Ascending aorta (tissue), 2 donors: ENCODE data around the gene HOXB3. TPM values are rescaled to one million over a fixed set of nuclear protein-coding genes. Genes with fewer than 3 reads are reported as not detected.

Source experiments
- DNase-seq, 2 donors: peaks; one replicate each; pipeline ENCODE4 v3.0.0-alpha.2; 2019; ENCODE audit warnings: low spot score in 2 of 2
- H3K27ac ChIP-seq, 2 donors: fragments of 200-600 bp; sonication (generic); one replicate each; pipeline ENCODE4 v1.5.1; 2016 to 2017; ENCODE audit warnings: mild to moderate bottlenecking in 1 of 2
- H3K27me3 ChIP-seq: fragments of 200-600 bp; sonication (generic); one replicate; pipeline ENCODE4 v1.5.1; 2017
- H3K36me3 ChIP-seq, 2 donors: fragments of 200-600 bp; sonication (generic); one replicate each; pipeline ENCODE4 v1.5.1; 2016
- H3K4me1 ChIP-seq, 2 donors: fragments of 200-600 bp; sonication (generic); one replicate each; pipeline ENCODE4 v1.5.1; 2016 to 2017; ENCODE audit warnings: mild to moderate bottlenecking in 1 of 2
- H3K4me3 ChIP-seq, 2 donors: fragments of 200-600 bp; sonication (generic); one replicate each; pipeline ENCODE4 v1.5.1; 2016 to 2017; ENCODE audit warnings: mild to moderate bottlenecking in 1 of 2
- H3K9me3 ChIP-seq, 2 donors: fragments of 200-600 bp; sonication (generic); one replicate each; pipeline ENCODE4 v1.5.1; 2016
- intact Hi-C: fragments of 100-400 bp; cut with DNase I; formaldehyde crosslinking; loops from one replicate; pipeline ENCODE4 v1.15.1; 2023
- total RNA-seq: library from RNA; depleted of rRNA; stranded (reverse); fragments of >200 nt; gene quantifications from one replicate; pipeline ENCODE4 v1.1.0, GENCODE V29; 2016
- TF ChIP-seq, protein P1 (sequence below), 3 experiments: fragments of 200-600 bp in 2 of 3; fragments of 450-650 bp in 1 of 3; sonication (generic) in 2 of 3; IDR thresholded peaks; one replicate each; pipeline ENCODE4 v1.5.1; 2016 to 2019; ENCODE audit warnings: antibody characterized with exemption in 3 of 3, mild to moderate bottlenecking in 1 of 3, moderate library complexity in 1 of 3

Gene HOXB3
- total RNA-seq, 1 donor from 2014 or later, result 19.3 TPM

DNA sequence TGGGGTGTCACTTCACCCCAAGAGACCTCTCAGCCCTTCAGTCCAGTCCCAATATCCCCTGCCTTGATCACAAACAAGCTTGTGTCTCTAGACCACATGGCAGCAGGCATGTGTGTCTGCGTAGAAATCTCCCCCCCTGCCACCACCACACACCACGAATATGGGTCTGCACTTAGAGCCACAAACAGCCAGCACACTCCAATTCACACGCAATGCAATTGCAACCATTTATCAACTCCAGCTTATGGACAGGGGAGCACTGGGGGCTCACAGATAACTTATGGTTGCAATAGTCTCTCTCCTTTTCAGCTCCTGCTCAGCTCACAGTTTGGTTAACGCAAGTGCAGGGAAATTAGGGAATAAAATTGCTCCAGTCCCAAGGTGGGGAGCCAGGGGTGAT is 33.5 kb upstream of the HOXB3 start:
- TF ChIP-seq, protein P1, sequence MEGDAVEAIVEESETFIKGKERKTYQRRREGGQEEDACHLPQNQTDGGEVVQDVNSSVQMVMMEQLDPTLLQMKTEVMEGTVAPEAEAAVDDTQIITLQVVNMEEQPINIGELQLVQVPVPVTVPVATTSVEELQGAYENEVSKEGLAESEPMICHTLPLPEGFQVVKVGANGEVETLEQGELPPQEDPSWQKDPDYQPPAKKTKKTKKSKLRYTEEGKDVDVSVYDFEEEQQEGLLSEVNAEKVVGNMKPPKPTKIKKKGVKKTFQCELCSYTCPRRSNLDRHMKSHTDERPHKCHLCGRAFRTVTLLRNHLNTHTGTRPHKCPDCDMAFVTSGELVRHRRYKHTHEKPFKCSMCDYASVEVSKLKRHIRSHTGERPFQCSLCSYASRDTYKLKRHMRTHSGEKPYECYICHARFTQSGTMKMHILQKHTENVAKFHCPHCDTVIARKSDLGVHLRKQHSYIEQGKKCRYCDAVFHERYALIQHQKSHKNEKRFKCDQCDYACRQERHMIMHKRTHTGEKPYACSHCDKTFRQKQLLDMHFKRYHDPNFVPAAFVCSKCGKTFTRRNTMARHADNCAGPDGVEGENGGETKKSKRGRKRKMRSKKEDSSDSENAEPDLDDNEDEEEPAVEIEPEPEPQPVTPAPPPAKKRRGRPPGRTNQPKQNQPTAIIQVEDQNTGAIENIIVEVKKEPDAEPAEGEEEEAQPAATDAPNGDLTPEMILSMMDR (IDR thresholded peaks at IDR 0.05), result no peak

DNA sequence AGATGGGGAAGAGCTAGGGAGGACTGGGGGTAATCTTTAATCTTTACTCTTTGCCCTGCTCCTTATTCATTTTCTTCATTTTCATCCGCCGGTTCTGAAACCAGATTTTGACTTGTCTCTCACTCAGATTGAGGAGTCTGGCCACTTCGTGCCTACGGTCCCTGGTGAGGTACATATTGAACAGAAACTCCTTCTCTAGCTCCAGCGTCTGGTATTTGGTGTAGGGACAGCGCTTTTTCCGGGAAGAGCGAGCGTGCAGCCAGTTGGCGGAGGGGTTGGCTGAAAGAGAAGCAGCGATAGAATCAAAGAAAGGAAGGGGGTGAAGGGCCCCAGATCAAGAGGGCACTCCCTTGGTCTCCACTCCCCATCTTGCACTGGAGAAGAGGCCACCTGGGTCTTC is 32.8 kb upstream of the HOXB3 start:
- no peak for DNase-seq
- TF ChIP-seq, protein P1 (IDR thresholded peaks at IDR 0.05), result no peak
- H3K9me3 ChIP-seq, result no peaks in the 10 kb centered on the region
- peaks cover 34% of the 10 kb centered on the region for H3K27me3 ChIP-seq
- intact Hi-C loops, result no loop called here
- no peak overlapping the region for H3K4me3 ChIP-seq
- H3K36me3 ChIP-seq, result no peaks in the 10 kb centered on the region
- peaks cover 18 to 26% of the 10 kb centered on the region in 2 donors for H3K4me1 ChIP-seq
- no peak overlapping the region for H3K27ac ChIP-seq

More for the DNA sequence above, 33.5 kb upstream of the HOXB3 start:
- Histone ChIP-seq H3K36me3 (no peaks in the 10 kb centered on the region), H3K27me3 (peaks cover 29% of the 10 kb centered on the region), H3K4me1 (peaks cover 15 to 21% of the 10 kb centered on the region in 2 donors), H3K4me3 (no peak overlapping the region), H3K9me3 (no peaks in the 10 kb centered on the region), H3K27ac (no peak overlapping the region)
- intact Hi-C loops, result no loop called here
- no peak for DNase-seq

DNA sequence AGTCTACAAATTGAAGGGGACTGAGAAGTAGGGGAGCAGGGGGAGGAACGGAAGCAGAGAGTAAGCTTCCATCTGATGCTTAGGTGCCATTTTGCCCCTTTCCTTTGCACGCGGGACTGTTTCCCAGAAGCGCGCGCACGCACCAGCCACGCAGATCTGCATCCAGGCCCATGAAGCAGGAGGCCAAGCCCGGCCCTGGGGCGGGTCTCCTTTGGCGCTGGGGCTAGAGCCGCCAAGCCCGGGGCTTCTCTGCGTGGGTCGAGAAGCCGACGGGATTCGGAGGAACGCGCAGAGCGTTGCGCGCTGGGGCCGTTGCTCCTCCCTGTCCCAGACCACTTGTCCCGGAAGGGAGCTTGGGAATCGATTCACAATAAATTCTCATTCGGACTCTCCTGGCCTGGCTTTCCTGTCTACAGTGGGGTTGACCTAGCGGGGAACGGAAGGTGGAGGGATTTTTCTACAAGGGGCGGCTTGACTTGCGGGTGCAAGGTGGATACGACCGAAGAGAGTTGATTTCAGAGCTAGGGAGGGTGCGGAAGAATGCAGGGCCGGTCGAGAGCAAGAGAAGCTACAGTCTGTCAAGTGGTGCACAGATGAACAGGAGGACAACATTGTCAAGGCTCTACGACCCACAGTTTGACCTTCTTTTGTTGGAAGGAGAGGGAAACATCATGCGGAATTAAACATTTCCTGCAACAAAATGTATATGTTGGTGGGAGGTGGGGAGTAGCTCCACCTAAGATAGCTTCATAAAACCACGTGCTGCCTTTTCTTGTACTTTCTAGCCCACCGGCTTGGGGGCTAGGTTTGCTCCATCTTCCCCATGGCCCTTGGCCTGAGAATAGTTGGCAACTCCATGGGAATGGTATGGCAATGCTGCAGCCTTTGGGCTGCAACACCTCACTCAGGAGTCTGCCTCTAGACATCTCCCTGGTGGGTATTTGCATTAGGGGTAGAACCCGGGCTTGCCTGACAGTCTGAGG is 31.7 kb upstream of the HOXB3 start:
- no peaks in the 10 kb centered on the region for H3K9me3 ChIP-seq
- TF ChIP-seq, protein P1 (IDR thresholded peaks at IDR 0.05), result no peak
- H3K36me3 ChIP-seq, result no peaks in the 10 kb centered on the region
- peaks cover 32% of the 10 kb centered on the region for H3K27me3 ChIP-seq
- intact Hi-C loops, result no loop called here
- no peak for DNase-seq
- H3K27ac ChIP-seq, result no peak overlapping the region
- peaks cover 19 to 27% of the 10 kb centered on the region in 2 donors for H3K4me1 ChIP-seq
- no peak overlapping the region for H3K4me3 ChIP-seq

DNA sequence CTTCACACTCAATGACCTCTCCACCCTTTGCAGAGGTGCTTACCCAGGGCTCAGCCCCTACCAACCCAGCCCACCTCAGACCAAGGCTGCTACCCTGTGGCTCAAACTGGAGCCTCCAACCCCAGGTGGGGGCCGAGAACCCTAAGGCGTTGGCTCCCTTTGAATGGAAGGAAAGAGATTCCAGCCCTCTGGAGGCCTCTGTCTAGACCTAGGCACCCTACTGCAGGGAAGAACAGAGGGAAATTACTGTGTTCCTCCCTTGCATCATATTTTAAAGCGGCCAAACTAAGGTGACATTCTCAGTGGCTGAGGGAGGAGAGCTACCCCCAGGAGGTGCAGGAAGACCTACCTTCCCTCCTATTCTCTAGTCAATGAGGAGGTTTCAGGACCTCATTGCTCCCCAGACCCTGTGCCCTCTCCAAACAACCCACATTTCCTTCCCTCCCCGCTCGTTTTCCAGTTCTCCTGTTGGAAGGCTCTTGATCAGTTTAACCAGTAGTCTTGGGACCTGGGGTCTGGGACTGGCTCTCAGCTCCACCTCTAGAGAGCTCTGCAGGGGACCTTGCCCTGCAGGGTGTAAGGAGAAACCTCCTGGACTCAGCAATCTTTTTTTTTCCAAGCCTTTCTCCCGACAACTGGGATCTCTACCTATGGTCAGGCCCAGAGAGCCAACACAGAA is 30.6 kb upstream of the HOXB3 start:
- H3K27me3 ChIP-seq, result peaks cover 31% of the 10 kb centered on the region
- H3K4me1 ChIP-seq, result peaks cover 10 to 16% of the 10 kb centered on the region in 2 donors
- no peaks in the 10 kb centered on the region for H3K9me3 ChIP-seq
- DNase-seq, result no peak
- H3K27ac ChIP-seq, result no peak overlapping the region
- intact Hi-C loops, result no loop called here
- no peak overlapping the region for H3K4me3 ChIP-seq
- TF ChIP-seq, protein P1 (IDR thresholded peaks at IDR 0.05), result no peak
- H3K36me3 ChIP-seq, result no peaks in the 10 kb centered on the region

DNA sequence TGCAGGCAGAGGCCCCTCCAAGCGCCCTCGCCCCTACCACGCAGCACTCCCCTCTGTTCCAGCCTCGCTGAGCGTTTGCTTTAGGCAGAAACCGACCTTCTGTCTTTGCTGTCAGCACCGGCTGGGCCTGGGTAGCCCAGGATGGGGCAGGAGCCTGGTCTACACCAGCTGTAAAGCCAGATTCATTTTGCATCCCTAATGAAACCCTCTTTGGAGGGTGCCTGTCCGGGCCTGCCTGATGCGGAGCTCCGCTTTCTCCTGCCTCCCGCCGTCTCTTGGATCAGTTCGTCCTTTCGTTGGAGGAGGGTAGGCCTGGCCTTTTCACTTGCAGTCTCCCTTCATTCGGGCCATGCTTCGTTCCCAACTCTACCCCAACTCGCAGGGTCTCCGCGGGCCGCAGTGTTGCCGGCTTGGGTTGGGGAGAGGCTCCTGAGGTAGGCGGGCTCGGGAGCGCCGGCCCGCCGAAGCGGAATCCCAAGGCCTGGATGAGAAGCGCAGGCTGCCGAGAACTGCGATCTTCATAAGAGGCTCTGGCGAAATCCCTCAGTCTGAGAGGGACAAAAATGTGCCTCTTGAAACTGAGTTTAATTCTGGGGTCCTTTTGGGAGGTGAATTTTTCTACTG is 29.9 kb upstream of the HOXB3 start:
- TF ChIP-seq, protein P1 (IDR thresholded peaks at IDR 0.05), result no peak
- Histone ChIP-seq H3K4me1 (peaks cover 5 to 11% of the 10 kb centered on the region in 2 donors), H3K36me3 (no peaks in the 10 kb centered on the region), H3K4me3 (no peak overlapping the region), H3K27me3 (peaks cover 26% of the 10 kb centered on the region), H3K27ac (no peak overlapping the region), H3K9me3 (no peaks in the 10 kb centered on the region)
- intact Hi-C loops, result loop anchor here (2.0 kb wide), 2 partner anchors 269 to 285 kb away; no protein-coding TSS in a partner anchor
- no peak for DNase-seq
